BLaER1 treated with 17β-estradiol and CSF1 and Interleukin-3, amounts not matched to agents 10 nM and 100 nM (cell line): Measurements from ENCODE around the gene FBN1.
A peak's percentile ranks its signal among the peaks of the same experiment; 100 is the strongest.

ENCODE experiments used
- H3K27ac ChIP-seq, 11 experiments: shearing (Covaris generic); formaldehyde crosslinking; 2 replicates each; pipeline ENCODE4 v1.8.1; 2022
- H3K27me3 ChIP-seq, 11 experiments: shearing (Covaris generic); formaldehyde crosslinking; 2 replicates each; pipeline ENCODE4 v1.8.1; 2022
- H3K36me3 ChIP-seq, 11 experiments: shearing (Covaris generic); formaldehyde crosslinking; 2 replicates each; pipeline ENCODE4 v1.8.1; 2022
- H3K4me1 ChIP-seq, 10 experiments: shearing (Covaris generic); formaldehyde crosslinking; 2 replicates each; pipeline ENCODE4 v1.8.1; 2022
- H3K4me2 ChIP-seq, 11 experiments: shearing (Covaris generic); formaldehyde crosslinking; 2 replicates each; pipeline ENCODE4 v1.8.1; 2022
- H3K4me3 ChIP-seq, 10 experiments: shearing (Covaris generic); formaldehyde crosslinking; 2 replicates each; pipeline ENCODE4 v1.8.1; 2022
- H3K9ac ChIP-seq, 11 experiments: shearing (Covaris generic); formaldehyde crosslinking; 2 replicates each; pipeline ENCODE4 v1.8.1; 2022
- H3K9me3 ChIP-seq, 11 experiments: shearing (Covaris generic); formaldehyde crosslinking; replicated peaks in 1 of 11; 2 replicates each; pipeline ENCODE4 v1.8.1; 2022
- H4K20me1 ChIP-seq, 11 experiments: shearing (Covaris generic); formaldehyde crosslinking; 2 replicates each; pipeline ENCODE4 v1.8.1; 2022
- Cebpa-rat ChIP-seq, 11 experiments: shearing (Covaris generic); IDR thresholded peaks; 2 replicates each; pipeline ENCODE4 v1.8.1; 2022

FBN1 gene

GRCh38 chr15:48632651-48633050 is 12.9 kb downstream of the FBN1 start:
- no peaks in the 10 kb centered on the region for H4K20me1 ChIP-seq
- no peaks in the 10 kb centered on the region for H3K36me3 ChIP-seq
- no peak overlapping the region for H3K9ac ChIP-seq

DNA sequence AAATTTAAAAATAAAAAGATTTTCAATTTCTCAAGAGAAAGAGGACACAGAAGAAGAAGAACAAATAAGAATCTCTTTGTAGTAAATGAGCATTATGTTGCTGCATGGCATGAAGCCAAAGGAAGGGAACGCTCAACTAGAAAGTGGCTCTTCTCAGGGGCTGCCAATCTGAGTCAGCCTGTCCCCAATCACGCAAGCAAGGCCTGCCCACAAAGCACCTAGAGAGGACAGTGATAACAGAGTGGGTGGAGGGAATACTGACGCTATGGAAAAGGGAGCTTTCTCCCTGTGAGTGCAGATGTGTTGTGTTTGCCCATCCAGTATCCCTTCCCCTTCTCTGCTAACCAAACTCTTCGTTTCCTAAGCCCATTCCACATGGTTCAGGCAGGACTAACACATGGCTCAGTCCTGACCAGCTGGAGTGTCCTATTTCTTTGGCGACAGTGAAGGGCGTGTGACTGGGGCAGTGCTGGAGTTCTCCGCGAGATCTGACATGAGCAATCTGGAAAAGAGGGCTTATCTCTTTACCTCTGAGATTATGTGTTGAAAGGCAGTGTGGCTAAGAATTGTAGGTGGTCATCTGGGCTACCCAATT is 14.2 kb downstream of the FBN1 start:
- no peak for TF ChIP-seq Cebpa-rat (IDR thresholded peaks at IDR 0.05)
- no peak overlapping the region for H3K9ac ChIP-seq
- no peak overlapping the region for H3K4me2 ChIP-seq
- H3K9me3 ChIP-seq, result no peaks in the 10 kb centered on the region
- H3K4me1 ChIP-seq, result no peaks in the 10 kb centered on the region
- H3K36me3 ChIP-seq, result no peaks in the 10 kb centered on the region
- H4K20me1 ChIP-seq, result no peaks in the 10 kb centered on the region
- H3K4me3 ChIP-seq, result no peak overlapping the region
- no peaks in the 10 kb centered on the region for H3K27me3 ChIP-seq
- no peak overlapping the region for H3K27ac ChIP-seq

More at GRCh38 chr15:48632651-48633050, 12.9 kb downstream of the FBN1 start:
- H3K27me3 ChIP-seq, result no peaks in the 10 kb centered on the region
- no peaks in the 10 kb centered on the region for H3K9me3 ChIP-seq
- TF ChIP-seq Cebpa-rat (IDR thresholded peaks at IDR 0.05), result no peak
- no peak overlapping the region for H3K4me2 ChIP-seq
- no peak overlapping the region for H3K27ac ChIP-seq
- H3K4me3 ChIP-seq, result no peak overlapping the region
- H3K4me1 ChIP-seq, result no peaks in the 10 kb centered on the region

DNA sequence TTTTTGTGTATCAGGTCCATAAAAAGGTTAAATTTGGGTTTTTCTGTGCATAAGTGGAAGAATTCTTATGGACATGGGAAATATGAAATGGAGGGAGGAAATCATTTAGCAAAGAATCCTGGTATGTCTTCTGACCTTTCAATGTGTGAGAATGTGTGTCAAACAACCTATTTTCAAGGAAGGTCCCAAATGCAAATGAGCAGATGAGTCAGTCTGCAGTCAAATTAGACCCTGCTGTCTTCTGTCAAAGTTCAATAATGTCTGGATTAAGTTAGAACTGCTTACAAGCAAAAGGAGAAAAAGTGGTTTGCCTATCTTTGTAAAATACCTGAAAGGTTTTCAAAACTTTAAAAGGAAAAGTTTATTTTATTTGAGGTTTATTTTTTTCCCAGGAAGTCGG is 15.3 kb downstream of the FBN1 start:
- H3K4me2 ChIP-seq, result no peak overlapping the region

GRCh38 chr15:48628832-48629231 is 16.7 kb downstream of the FBN1 start:
- Histone ChIP-seq H3K36me3 (no peaks in the 10 kb centered on the region), H3K9me3 (no peaks in the 10 kb centered on the region), H3K27me3 (no peaks in the 10 kb centered on the region), H3K4me2 (no peak overlapping the region), H3K27ac (no peak overlapping the region), H3K4me1 (peaks cover 0 to 5% (median 0%) of the 10 kb centered on the region in 10 experiments; a peak in 3 of 20 replicates), H4K20me1 (no peaks in the 10 kb centered on the region), H3K4me3 (no peak overlapping the region), H3K9ac (no peak overlapping the region)
- TF ChIP-seq Cebpa-rat (IDR thresholded peaks at IDR 0.05), result no peak

More for the DNA sequence above, 15.3 kb downstream of the FBN1 start:
- no peak overlapping the region for H3K4me3 ChIP-seq
- TF ChIP-seq Cebpa-rat (IDR thresholded peaks at IDR 0.05), result no peak
- no peaks in the 10 kb centered on the region for H4K20me1 ChIP-seq
- no peaks in the 10 kb centered on the region for H3K36me3 ChIP-seq
- no peak overlapping the region for H3K27ac ChIP-seq
- H3K9ac ChIP-seq, result no peak overlapping the region
- H3K27me3 ChIP-seq, result no peaks in the 10 kb centered on the region
- H3K4me1 ChIP-seq, result no peaks in the 10 kb centered on the region
- H3K9me3 ChIP-seq, result no peaks in the 10 kb centered on the region

- Histone ChIP-seq H3K9ac (no peak overlapping the region), H3K9me3 (no peaks in the 10 kb centered on the region), H4K20me1 (no peaks in the 10 kb centered on the region), H3K4me2 (no peak overlapping the region), H3K36me3 (no peaks in the 10 kb centered on the region), H3K27me3 (no peaks in the 10 kb centered on the region), H3K27ac (no peak overlapping the region), H3K4me3 (no peak overlapping the region), H3K4me1 (peaks cover 0 to 6% (median 0%) of the 10 kb centered on the region in 10 experiments; a peak in 3 of 20 replicates)
- TF ChIP-seq Cebpa-rat (IDR thresholded peaks at IDR 0.05), result no peak
These were observed 18.1 kb downstream of the FBN1 start for GRCh38 chr15:48627260-48627940.

DNA sequence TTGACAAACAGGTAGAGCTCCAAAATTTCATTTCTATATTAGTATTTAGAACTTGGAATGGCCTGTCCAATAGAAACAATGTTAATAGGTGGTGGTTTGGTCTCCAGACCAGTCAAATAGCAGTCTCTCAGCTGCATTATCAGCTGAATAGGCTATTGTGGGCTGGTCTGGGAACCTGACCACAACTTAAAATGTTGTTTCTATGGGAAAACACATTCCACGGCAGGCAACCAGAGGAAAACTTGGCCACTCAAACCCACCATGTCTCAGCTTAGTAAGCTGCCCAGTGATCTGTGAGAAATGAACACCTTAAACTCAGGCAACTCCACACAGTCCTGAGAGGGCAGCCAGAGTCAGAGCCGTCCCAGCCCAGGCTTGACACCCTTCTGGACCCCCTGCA is 20.4 kb downstream of the FBN1 start:
- no peaks in the 10 kb centered on the region for H3K36me3 ChIP-seq
- H3K9ac ChIP-seq, result no peak overlapping the region
- H4K20me1 ChIP-seq, result no peaks in the 10 kb centered on the region
- TF ChIP-seq Cebpa-rat (IDR thresholded peaks at IDR 0.05), result no peak
- no peaks in the 10 kb centered on the region for H3K27me3 ChIP-seq
- no peaks in the 10 kb centered on the region for H3K9me3 ChIP-seq
- H3K4me1 ChIP-seq, result peaks cover 0 to 6% (median 0%) of the 10 kb centered on the region in 10 experiments; a peak in 3 of 20 replicates
- no peak overlapping the region for H3K4me2 ChIP-seq
- H3K4me3 ChIP-seq, result no peak overlapping the region
- no peak overlapping the region for H3K27ac ChIP-seq

GRCh38 chr15:48624700-48625099 is 20.8 kb downstream of the FBN1 start:
- Histone ChIP-seq H3K4me1 (peaks cover 0 to 6% (median 0%) of the 10 kb centered on the region in 10 experiments; a peak in 3 of 20 replicates), H4K20me1 (no peaks in the 10 kb centered on the region), H3K9me3 (no peaks in the 10 kb centered on the region), H3K9ac (no peak overlapping the region), H3K27me3 (no peaks in the 10 kb centered on the region), H3K36me3 (no peaks in the 10 kb centered on the region), H3K27ac (no peak overlapping the region), H3K4me3 (no peak overlapping the region), H3K4me2 (no peak overlapping the region)
- TF ChIP-seq Cebpa-rat (IDR thresholded peaks at IDR 0.05), result no peak

DNA sequence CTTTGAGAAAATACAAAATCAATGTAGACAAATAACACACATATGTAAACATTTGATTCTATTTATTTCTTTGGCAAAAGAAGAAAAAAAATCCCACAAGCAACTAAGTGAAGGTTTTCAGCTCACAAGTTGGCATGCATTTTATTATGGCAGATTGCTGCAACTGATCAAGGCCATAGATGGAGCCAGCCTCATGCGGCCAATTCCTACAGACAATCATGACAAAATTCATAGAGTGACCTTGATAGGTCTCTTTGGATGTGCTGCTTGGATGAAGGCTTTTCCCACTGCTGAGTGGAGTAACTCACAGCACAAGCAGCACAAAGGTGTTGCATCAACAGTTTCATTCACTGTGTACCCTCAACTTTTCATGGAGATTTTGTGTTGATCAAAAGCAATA is 22.1 kb downstream of the FBN1 start:
- Histone ChIP-seq H3K27me3 (no peaks in the 10 kb centered on the region), H3K27ac (no peak overlapping the region), H3K36me3 (no peaks in the 10 kb centered on the region), H3K9ac (no peak overlapping the region), H4K20me1 (no peaks in the 10 kb centered on the region), H3K4me3 (no peak overlapping the region), H3K9me3 (no peaks in the 10 kb centered on the region), H3K4me1 (peaks cover 0 to 6% (median 0%) of the 10 kb centered on the region in 10 experiments; a peak in 3 of 20 replicates), H3K4me2 (0 out of 22 replicates have a peak overlapping the region, but pooled peaks of 1 of the 11 experiments have one; percentile 7)
- no peak for TF ChIP-seq Cebpa-rat (IDR thresholded peaks at IDR 0.05)

GRCh38 chr15:48622237-48622636 is 23.3 kb downstream of the FBN1 start:
- no peaks in the 10 kb centered on the region for H3K27me3 ChIP-seq
- no peak overlapping the region for H3K27ac ChIP-seq
- no peaks in the 10 kb centered on the region for H3K9me3 ChIP-seq
- no peak for TF ChIP-seq Cebpa-rat (IDR thresholded peaks at IDR 0.05)
- no peaks in the 10 kb centered on the region for H3K36me3 ChIP-seq
- no peaks in the 10 kb centered on the region for H4K20me1 ChIP-seq
- no peak overlapping the region for H3K4me3 ChIP-seq
- H3K9ac ChIP-seq, result no peak overlapping the region
- H3K4me2 ChIP-seq, result no peak overlapping the region
- peaks cover 0 to 6% (median 0%) of the 10 kb centered on the region in 10 experiments; a peak in 3 of 20 replicates for H3K4me1 ChIP-seq

DNA sequence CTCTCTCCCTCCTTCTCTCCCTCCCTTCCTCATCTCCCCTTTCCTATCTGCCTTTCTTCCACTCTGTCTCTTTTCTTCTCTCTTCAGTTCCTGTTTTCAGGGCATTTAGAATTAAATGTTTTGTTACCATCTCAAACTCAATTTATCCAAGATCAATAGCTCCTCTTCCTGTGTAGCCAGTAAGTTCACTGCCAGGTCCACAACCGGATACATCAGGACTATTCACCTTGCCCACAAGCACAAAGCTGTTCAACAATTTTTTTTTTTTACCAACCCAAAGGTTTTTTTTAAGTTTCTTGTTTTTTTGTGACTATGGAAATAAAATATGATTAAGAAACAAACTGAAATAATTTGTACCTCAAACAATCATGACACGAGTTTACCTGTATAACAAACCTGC is 26.1 kb downstream of the FBN1 start:
- Histone ChIP-seq H4K20me1 (no peaks in the 10 kb centered on the region), H3K9ac (no peak overlapping the region), H3K9me3 (no peaks in the 10 kb centered on the region), H3K4me3 (no peak overlapping the region), H3K36me3 (no peaks in the 10 kb centered on the region), H3K27ac (no peak overlapping the region), H3K27me3 (no peaks in the 10 kb centered on the region), H3K4me2 (no peak overlapping the region), H3K4me1 (peaks cover 0 to 6% (median 0%) of the 10 kb centered on the region in 10 experiments; a peak in 3 of 20 replicates)
- no peak for TF ChIP-seq Cebpa-rat (IDR thresholded peaks at IDR 0.05)
